Activated T-cell treated with anti-CD3 and anti-CD28 coated beads, Interleukin-2, amount 50 U/mL, for 4 hours (primary cell): ENCODE data around the gene RAB43. TPM values are rescaled to one million over a fixed set of nuclear protein-coding genes. Genes with fewer than 3 reads are reported as not detected.

Experiments
- total RNA-seq, 3 donors: library from RNA; stranded (reverse); gene quantifications; one replicate each; pipeline ENCODE4 v1.2.1, GENCODE V29; 2021

Gene RAB43
- total RNA-seq, 3 donors from 2014 or later: 24.4 to 30.6 (median 25.0) TPM

Other genes starting within 250 kb of the RAB43 start
- 10 to 100 TPM; 60.0 to 71.1 (median 60.6) TPM for gene ACAD9, start 242.2 kb downstream of the RAB43 start, total RNA-seq
- gene CFAP92, start 127.7 kb downstream of the RAB43 start, total RNA-seq: under 1 TPM in 1 of 3 donors, not detected in 2; 0.18 TPM
- under 1 TPM in 2 of 3 donors, not detected in 1; 0.26 to 0.35 TPM for gene EFCC1, start 120.5 kb downstream of the RAB43 start, total RNA-seq
- gene GP9, start 61.0 kb downstream of the RAB43 start, total RNA-seq: not detected
- 100 to 1,000 TPM in 1 of 3 donors, 10 to 100 TPM in 2; 93.1 to 101 (median 93.9) TPM for gene ISY1, start 39.3 kb upstream of the RAB43 start, total RNA-seq
- gene CNBP, start 62.1 kb upstream of the RAB43 start, total RNA-seq: 100 to 1,000 TPM; 606 to 623 (median 610) TPM
- 100 to 1,000 TPM; 144 to 163 (median 151) TPM for gene COPG1, start 127.8 kb upstream of the RAB43 start, total RNA-seq
- 10 to 100 TPM; 62.3 to 74.9 (median 68.6) TPM for gene HMCES, start 157.1 kb upstream of the RAB43 start, total RNA-seq